ENCODE results near the gene KPNA6. TPM values are rescaled to one million over a fixed set of nuclear protein-coding genes. Genes with fewer than 3 reads are reported as not detected.

The KPNA6 gene
- total and polyA plus RNA-seq, 9 of the 15 experiments (the other 6 are each of a cell fraction or from before 2014, with no cell fraction given): 20.1 to 54.6 (median 32.2) TPM

DNA sequence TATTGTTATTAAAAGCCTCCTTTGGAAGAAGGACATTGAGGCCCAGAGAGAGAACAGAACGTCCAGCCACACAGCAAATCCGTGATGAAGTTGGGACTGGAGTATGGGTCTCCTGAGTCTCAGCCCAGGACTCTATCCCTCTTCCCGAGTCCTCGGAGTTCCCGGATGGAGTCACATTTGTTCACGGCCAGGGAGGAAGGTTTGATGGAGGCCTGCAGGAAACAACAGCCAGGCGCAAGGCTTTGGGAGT is 71.3 kb downstream of the KPNA6 start (continued):
- TF ChIP-seq MCM2 (IDR thresholded peaks at IDR 0.05; ENCODE audit: low read depth) (no peak), HSF4 (CRISPR knock-in tag; IDR thresholded peaks at IDR 0.05; ENCODE audit: borderline replicate concordance) (no peak; the same call in 1 of the 2 replicates), HNRNPL (IDR thresholded peaks at IDR 0.05; ENCODE audit: low read depth, low read length) (no peak), CBFB (CRISPR knock-in tag; IDR thresholded peaks at IDR 0.05) (no peak), EZH2 (IDR thresholded peaks at IDR 0.05; ENCODE audit: borderline replicate concordance, low read depth, low read length) (no peak), SRSF7 (optimal IDR thresholded peaks at IDR 0.05; ENCODE audit: low read depth, low read length) (no peak), ZNF41 (CRISPR knock-in tag; conservative IDR thresholded peaks at IDR 0.05) (peak; percentile 55; the same call in 1 of the 2 replicates), PHF20 (IDR thresholded peaks at IDR 0.05; ENCODE audit: partially characterized antibody) (no peak), AFF1 (IDR thresholded peaks at IDR 0.05; ENCODE audit: low read depth in 1 of 2, partially characterized antibody in 2 of 2) (no peak), FOXO4 (CRISPR knock-in tag; IDR thresholded peaks at IDR 0.05) (0 out of 2 replicates have a peak, but pooled peaks have one; percentile 61), ZNF76 (CRISPR knock-in tag; IDR thresholded peaks at IDR 0.05; ENCODE audit: borderline replicate concordance) (peak; percentile 81; the same call in 1 of the 2 replicates), MEF2D (tag; conservative IDR thresholded peaks at IDR 0.05; ENCODE audit: low read depth) (peak; percentile 72), PTRF (tag; IDR thresholded peaks at IDR 0.05) (peak; percentile 73), PTTG1 (tag; IDR thresholded peaks at IDR 0.05; ENCODE audit: low read depth) (peak; percentile 77), HDAC6 (IDR thresholded peaks at IDR 0.05; ENCODE audit: low read depth, low read length) (no peak), TGIF2 (CRISPR knock-in tag; IDR thresholded peaks at IDR 0.05) (no peak)
- TF ChIP-seq, protein P1, sequence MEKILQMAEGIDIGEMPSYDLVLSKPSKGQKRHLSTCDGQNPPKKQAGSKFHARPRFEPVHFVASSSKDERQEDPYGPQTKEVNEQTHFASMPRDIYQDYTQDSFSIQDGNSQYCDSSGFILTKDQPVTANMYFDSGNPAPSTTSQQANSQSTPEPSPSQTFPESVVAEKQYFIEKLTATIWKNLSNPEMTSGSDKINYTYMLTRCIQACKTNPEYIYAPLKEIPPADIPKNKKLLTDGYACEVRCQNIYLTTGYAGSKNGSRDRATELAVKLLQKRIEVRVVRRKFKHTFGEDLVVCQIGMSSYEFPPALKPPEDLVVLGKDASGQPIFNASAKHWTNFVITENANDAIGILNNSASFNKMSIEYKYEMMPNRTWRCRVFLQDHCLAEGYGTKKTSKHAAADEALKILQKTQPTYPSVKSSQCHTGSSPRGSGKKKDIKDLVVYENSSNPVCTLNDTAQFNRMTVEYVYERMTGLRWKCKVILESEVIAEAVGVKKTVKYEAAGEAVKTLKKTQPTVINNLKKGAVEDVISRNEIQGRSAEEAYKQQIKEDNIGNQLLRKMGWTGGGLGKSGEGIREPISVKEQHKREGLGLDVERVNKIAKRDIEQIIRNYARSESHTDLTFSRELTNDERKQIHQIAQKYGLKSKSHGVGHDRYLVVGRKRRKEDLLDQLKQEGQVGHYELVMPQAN (IDR thresholded peaks at IDR 0.05; ENCODE audit: borderline replicate concordance): no peak
- TF ChIP-seq, protein P2, sequence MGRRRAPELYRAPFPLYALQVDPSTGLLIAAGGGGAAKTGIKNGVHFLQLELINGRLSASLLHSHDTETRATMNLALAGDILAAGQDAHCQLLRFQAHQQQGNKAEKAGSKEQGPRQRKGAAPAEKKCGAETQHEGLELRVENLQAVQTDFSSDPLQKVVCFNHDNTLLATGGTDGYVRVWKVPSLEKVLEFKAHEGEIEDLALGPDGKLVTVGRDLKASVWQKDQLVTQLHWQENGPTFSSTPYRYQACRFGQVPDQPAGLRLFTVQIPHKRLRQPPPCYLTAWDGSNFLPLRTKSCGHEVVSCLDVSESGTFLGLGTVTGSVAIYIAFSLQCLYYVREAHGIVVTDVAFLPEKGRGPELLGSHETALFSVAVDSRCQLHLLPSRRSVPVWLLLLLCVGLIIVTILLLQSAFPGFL (CRISPR knock-in tag; IDR thresholded peaks at IDR 0.05): no peak
